VCaP (cell line): ENCODE measurements around the gene WWC2.

Experiments used
- H3K27ac ChIP-seq: fragments of 450-650 bp; 2 replicates; pipeline ENCODE4 v1.5.1; 2017
- CTCF ChIP-seq: fragments of 450-650 bp; conservative IDR thresholded peaks from 2 replicates; pipeline ENCODE4 v1.5.1; 2017; ENCODE audit warnings: mild to moderate bottlenecking, moderate library complexity

WWC2 gene

GRCh38 chr4:183260491-183261151 is 161.6 kb downstream of the WWC2 start:
- no peak for TF ChIP-seq CTCF

GRCh38 chr4:183261953-183262775 is 163.1 kb downstream of the WWC2 start:
- peak; percentile 95 for TF ChIP-seq CTCF
- H3K27ac ChIP-seq: peak overlapping the region; percentile 20

More at GRCh38 chr4:183260491-183261151, 161.6 kb downstream of the WWC2 start:
- H3K27ac ChIP-seq: no peak overlapping the region

- TF ChIP-seq CTCF: no peak
Measured at GRCh38 chr4:183262776-183263100, 163.7 kb downstream of the WWC2 start.

GRCh38 chr4:183263787-183264386 is 164.8 kb downstream of the WWC2 start:
- no peak for TF ChIP-seq CTCF
- no peak overlapping the region for H3K27ac ChIP-seq

More at GRCh38 chr4:183262776-183263100, 163.7 kb downstream of the WWC2 start:
- peak overlapping the region; percentile 20; the same call in 1 of the 2 replicates for H3K27ac ChIP-seq

- no peak for TF ChIP-seq CTCF
- H3K27ac ChIP-seq: no peak overlapping the region
Measured at GRCh38 chr4:183264614-183265013, 165.6 kb downstream of the WWC2 start.

GRCh38 chr4:183266371-183266770 is 167.3 kb downstream of the WWC2 start:
- TF ChIP-seq CTCF: no peak
- H3K27ac ChIP-seq: no peak overlapping the region

- H3K27ac ChIP-seq: no peak overlapping the region
- no peak for TF ChIP-seq CTCF
Measured at GRCh38 chr4:183268556-183268955, 169.5 kb downstream of the WWC2 start.
